ENCODE measurements around the gene LRRC31.
A peak's percentile ranks its signal among the peaks of the same experiment; 100 is the strongest.

The LRRC31 gene

GRCh38 chr3:169813278-169813677 lies 56.5 kb downstream of the LRRC31 start:
- Histone ChIP-seq H3K36me3 (ENCODE audit: control insufficient read depth, insufficient read depth, low read length) (no peaks in the 10 kb centered on the region), H3K9ac (ENCODE audit: low read depth, low read length) (no peak overlapping the region), H3K27ac (ENCODE audit: low read depth, low read length) (no peak overlapping the region), H3K4me1 (ENCODE audit: control insufficient read depth, insufficient read depth, low read length) (peaks cover 13% of the 10 kb centered on the region), H3K9me3 (ENCODE audit: control insufficient read depth, insufficient read depth, low read length) (peaks cover 4% of the 10 kb centered on the region; the same call in 1 of the 2 replicates), H3K27me3 (ENCODE audit: control insufficient read depth, insufficient read depth, low read length) (peaks cover 14% of the 10 kb centered on the region), H3K4me3 (ENCODE audit: low read depth, low read length) (peak overlapping the region; percentile 70)

- peaks cover 4% of the 10 kb centered on the region; the same call in 1 of the 2 replicates for H3K9me3 ChIP-seq (ENCODE audit: control insufficient read depth, insufficient read depth, low read length)
- peak within 1 kb of the TSS; percentile 70 for H3K4me3 ChIP-seq (ENCODE audit: low read depth, low read length)
- H3K27ac ChIP-seq (ENCODE audit: low read depth, low read length), result peak within 1 kb of the TSS; percentile 46
- peaks cover 13% of the 10 kb centered on the region for H3K4me1 ChIP-seq (ENCODE audit: control insufficient read depth, insufficient read depth, low read length)
- H3K36me3 ChIP-seq (ENCODE audit: control insufficient read depth, insufficient read depth, low read length), result no peaks in the 10 kb centered on the region
- H3K27me3 ChIP-seq (ENCODE audit: control insufficient read depth, insufficient read depth, low read length), result peaks cover 14% of the 10 kb centered on the region
- peak within 1 kb of the TSS; percentile 56; the same call in 1 of the 2 replicates for H3K9ac ChIP-seq (ENCODE audit: low read depth, low read length)
These were observed 57.2 kb downstream of the LRRC31 start, which contains the start of the genes LRRC34 and LRRIQ4 for GRCh38 chr3:169812332-169813235. Gene LRRC34 (minus strand): TSS chr3:169812904. CDS start chr3:169812548, 356 bp downstream. Gene LRRIQ4 (plus strand): TSS chr3:169812870. CDS start chr3:169821922, 9,052 bp downstream.

- H3K27ac ChIP-seq (ENCODE audit: low read depth, low read length), result no peak overlapping the region
- peak overlapping the region; percentile 70 for H3K4me3 ChIP-seq (ENCODE audit: low read depth, low read length)
- peak overlapping the region; percentile 56; the same call in 1 of the 2 replicates for H3K9ac ChIP-seq (ENCODE audit: low read depth, low read length)
These were observed 58.0 kb downstream of the LRRC31 start for GRCh38 chr3:169811631-169812331.

GRCh38 chr3:169809230-169809795 lies 60.4 kb downstream of the LRRC31 start:
- Histone ChIP-seq H3K4me3 (ENCODE audit: low read depth, low read length) (no peak overlapping the region), H3K36me3 (ENCODE audit: control insufficient read depth, insufficient read depth, low read length) (no peaks in the 10 kb centered on the region; the same call in 1 of the 2 replicates), H3K27me3 (ENCODE audit: control insufficient read depth, insufficient read depth, low read length) (peaks cover 7% of the 10 kb centered on the region; the same call in 1 of the 2 replicates), H3K27ac (ENCODE audit: low read depth, low read length) (peak overlapping the region; percentile 1), H3K4me1 (ENCODE audit: control insufficient read depth, insufficient read depth, low read length) (peaks cover 13% of the 10 kb centered on the region), H3K9me3 (ENCODE audit: control insufficient read depth, insufficient read depth, low read length) (no peaks in the 10 kb centered on the region), H3K9ac (ENCODE audit: low read depth, low read length) (no peak overlapping the region)

More at GRCh38 chr3:169811631-169812331, 58.0 kb downstream of the LRRC31 start:
- Histone ChIP-seq H3K4me1 (ENCODE audit: control insufficient read depth, insufficient read depth, low read length) (peaks cover 13% of the 10 kb centered on the region), H3K36me3 (ENCODE audit: control insufficient read depth, insufficient read depth, low read length) (no peaks in the 10 kb centered on the region), H3K27me3 (ENCODE audit: control insufficient read depth, insufficient read depth, low read length) (peaks cover 14% of the 10 kb centered on the region), H3K9me3 (ENCODE audit: control insufficient read depth, insufficient read depth, low read length) (peaks cover 4% of the 10 kb centered on the region; the same call in 1 of the 2 replicates)

- no peak overlapping the region for H3K4me3 ChIP-seq (ENCODE audit: low read depth, low read length)
- no peak overlapping the region for H3K27ac ChIP-seq (ENCODE audit: low read depth, low read length)
- no peaks in the 10 kb centered on the region for H3K4me1 ChIP-seq (ENCODE audit: control insufficient read depth, insufficient read depth, low read length)
- peaks cover 25% of the 10 kb centered on the region for H3K36me3 ChIP-seq (ENCODE audit: control insufficient read depth, insufficient read depth, low read length)
- H3K27me3 ChIP-seq (ENCODE audit: control insufficient read depth, insufficient read depth, low read length), result no peaks in the 10 kb centered on the region
- H3K9me3 ChIP-seq (ENCODE audit: control insufficient read depth, insufficient read depth, low read length), result no peaks in the 10 kb centered on the region
- H3K9ac ChIP-seq (ENCODE audit: low read depth, low read length), result no peak overlapping the region
These were observed 65.1 kb downstream of the LRRC31 start for GRCh38 chr3:169804681-169805080.

- Histone ChIP-seq H3K27ac (ENCODE audit: low read depth, low read length) (no peak overlapping the region), H3K4me1 (ENCODE audit: control insufficient read depth, insufficient read depth, low read length) (no peaks in the 10 kb centered on the region), H3K9ac (ENCODE audit: low read depth, low read length) (no peak overlapping the region), H3K36me3 (ENCODE audit: control insufficient read depth, insufficient read depth, low read length) (peaks cover 47% of the 10 kb centered on the region), H3K27me3 (ENCODE audit: control insufficient read depth, insufficient read depth, low read length) (no peaks in the 10 kb centered on the region), H3K4me3 (ENCODE audit: low read depth, low read length) (no peak overlapping the region), H3K9me3 (ENCODE audit: control insufficient read depth, insufficient read depth, low read length) (no peaks in the 10 kb centered on the region)
These were observed 77.4 kb downstream of the LRRC31 start for GRCh38 chr3:169792359-169792758.

- H3K9me3 ChIP-seq (ENCODE audit: control insufficient read depth, insufficient read depth, low read length), result no peaks in the 10 kb centered on the region
- peak overlapping the region; percentile 59 for H3K27ac ChIP-seq (ENCODE audit: low read depth, low read length)
- no peaks in the 10 kb centered on the region for H3K27me3 ChIP-seq (ENCODE audit: control insufficient read depth, insufficient read depth, low read length)
These were observed 78.9 kb downstream of the LRRC31 start for GRCh38 chr3:169790687-169791429.

GRCh38 chr3:169790219-169790618 lies 79.5 kb downstream of the LRRC31 start:
- H3K36me3 ChIP-seq (ENCODE audit: control insufficient read depth, insufficient read depth, low read length), result peaks cover 61% of the 10 kb centered on the region
- H3K9me3 ChIP-seq (ENCODE audit: control insufficient read depth, insufficient read depth, low read length), result no peaks in the 10 kb centered on the region
- H3K9ac ChIP-seq (ENCODE audit: low read depth, low read length), result no peak overlapping the region
- no peaks in the 10 kb centered on the region for H3K4me1 ChIP-seq (ENCODE audit: control insufficient read depth, insufficient read depth, low read length)
- peak overlapping the region; percentile 59 for H3K27ac ChIP-seq (ENCODE audit: low read depth, low read length)
- no peaks in the 10 kb centered on the region for H3K27me3 ChIP-seq (ENCODE audit: control insufficient read depth, insufficient read depth, low read length)
- H3K4me3 ChIP-seq (ENCODE audit: low read depth, low read length), result no peak overlapping the region

More at GRCh38 chr3:169790687-169791429, 78.9 kb downstream of the LRRC31 start:
- Histone ChIP-seq H3K4me3 (ENCODE audit: low read depth, low read length) (no peak overlapping the region), H3K9ac (ENCODE audit: low read depth, low read length) (no peak overlapping the region), H3K4me1 (ENCODE audit: control insufficient read depth, insufficient read depth, low read length) (no peaks in the 10 kb centered on the region), H3K36me3 (ENCODE audit: control insufficient read depth, insufficient read depth, low read length) (peaks cover 56% of the 10 kb centered on the region)

Measured in HUES48 (cell line).